Upper lobe of left lung (tissue), 4 donors: ENCODE data around the gene CCBE1.

Experiments used
- EP300 ChIP-seq, 4 donors: sonication (generic); formaldehyde crosslinking; IDR thresholded peaks; one replicate each; pipeline ENCODE4 v1.5.1; 2017; ENCODE audit warnings: antibody characterized with exemption in 4 of 4, control low read depth in 2 of 4
- POLR2A ChIP-seq, 4 donors: fragments of 450-650 bp; IDR thresholded peaks; one replicate each; pipeline ENCODE4 v1.5.1; 2016 to 2017; ENCODE audit warnings: antibody characterized with exemption in 4 of 4, mild to moderate bottlenecking in 2 of 4
- POLR2AphosphoS5 ChIP-seq, 2 donors: sonication (generic); formaldehyde crosslinking; IDR thresholded peaks; one replicate each; pipeline ENCODE4 v1.5.1; 2017; ENCODE audit warnings: antibody characterized with exemption in 2 of 2
- TF ChIP-seq, protein P1 (sequence below), 6 experiments: fragments of 450-650 bp in 4 of 6; fragments of 200-600 bp in 2 of 6; sonication (generic) in 2 of 6; IDR thresholded peaks; one replicate each; pipeline ENCODE4 v1.5.1; 2016 to 2019; ENCODE audit warnings: antibody characterized with exemption in 6 of 6

DNA sequence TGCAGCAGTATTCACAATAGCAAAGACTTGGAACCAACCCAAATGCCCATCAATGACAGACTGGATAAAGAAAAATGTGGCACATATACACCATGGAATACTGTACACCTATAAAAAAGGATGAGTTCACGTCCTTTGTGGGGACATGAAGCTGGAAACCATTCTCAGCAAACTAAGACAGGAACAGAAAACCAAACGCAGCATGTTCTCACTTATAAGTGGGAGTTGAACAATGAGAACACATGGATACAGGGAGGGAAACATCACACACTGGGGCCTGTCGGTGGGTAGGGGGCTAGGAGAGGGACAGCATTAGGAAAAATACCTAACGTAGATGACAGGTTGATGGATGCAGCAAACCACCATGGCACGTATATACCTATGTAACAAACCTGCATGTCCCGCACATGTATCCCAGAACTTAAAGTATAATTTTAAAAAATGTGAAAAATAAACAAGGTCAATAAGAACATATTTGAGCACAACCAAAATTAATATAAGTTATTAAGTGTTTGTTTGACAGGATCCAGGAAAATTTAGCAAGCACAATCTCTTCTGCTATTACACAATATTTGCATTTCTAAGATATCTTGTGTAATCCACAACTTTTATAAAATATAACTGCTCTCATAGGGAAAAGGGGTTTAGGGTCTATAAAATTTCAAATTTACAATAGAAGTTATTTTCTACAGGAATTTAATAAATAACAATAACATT, 22.9 kb downstream of the CCBE1 start:
- TF ChIP-seq, protein P1, sequence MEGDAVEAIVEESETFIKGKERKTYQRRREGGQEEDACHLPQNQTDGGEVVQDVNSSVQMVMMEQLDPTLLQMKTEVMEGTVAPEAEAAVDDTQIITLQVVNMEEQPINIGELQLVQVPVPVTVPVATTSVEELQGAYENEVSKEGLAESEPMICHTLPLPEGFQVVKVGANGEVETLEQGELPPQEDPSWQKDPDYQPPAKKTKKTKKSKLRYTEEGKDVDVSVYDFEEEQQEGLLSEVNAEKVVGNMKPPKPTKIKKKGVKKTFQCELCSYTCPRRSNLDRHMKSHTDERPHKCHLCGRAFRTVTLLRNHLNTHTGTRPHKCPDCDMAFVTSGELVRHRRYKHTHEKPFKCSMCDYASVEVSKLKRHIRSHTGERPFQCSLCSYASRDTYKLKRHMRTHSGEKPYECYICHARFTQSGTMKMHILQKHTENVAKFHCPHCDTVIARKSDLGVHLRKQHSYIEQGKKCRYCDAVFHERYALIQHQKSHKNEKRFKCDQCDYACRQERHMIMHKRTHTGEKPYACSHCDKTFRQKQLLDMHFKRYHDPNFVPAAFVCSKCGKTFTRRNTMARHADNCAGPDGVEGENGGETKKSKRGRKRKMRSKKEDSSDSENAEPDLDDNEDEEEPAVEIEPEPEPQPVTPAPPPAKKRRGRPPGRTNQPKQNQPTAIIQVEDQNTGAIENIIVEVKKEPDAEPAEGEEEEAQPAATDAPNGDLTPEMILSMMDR (IDR thresholded peaks at IDR 0.05), result no peak
- TF ChIP-seq POLR2A (IDR thresholded peaks at IDR 0.05), result no peak
- TF ChIP-seq POLR2AphosphoS5 (IDR thresholded peaks at IDR 0.05), result no peak
- no peak for TF ChIP-seq EP300 (IDR thresholded peaks at IDR 0.05)
